IMR-90 (cell line): Measurements from ENCODE around the gene RPL37. TPM values are rescaled to one million over a fixed set of nuclear protein-coding genes. Genes with fewer than 3 reads are reported as not detected.

ENCODE experiments used
- ATAC-seq: fragments of 200-7000 bp; cut with Tn5 transposase; 2 replicates; pipeline ENCODE4 v1.9.1; 2020; ENCODE audit warnings: low read depth, mild to moderate bottlenecking, moderate library complexity
- BruUV-seq: library from RNA; stranded (reverse); fragments of 400-500 nt; replicated peaks from 2 replicates; lab custom pipeline; 2021; lab: Mats Ljungman, UMichigan
- CTCF ChIA-PET: fragments of 300-600 bp; formaldehyde crosslinking; extraction: SDS; loops from one replicate; lab custom pipeline; 2021; ENCODE audit warnings: antibody characterized with exemption; lab: Yijun Ruan, JAX
- POLR2A ChIA-PET: fragments of 300-600 bp; sonication (Branson Sonifier 250); formaldehyde crosslinking; loops from one replicate; lab custom pipeline; 2022; ENCODE audit warnings: antibody characterized with exemption; ENCODE audit not compliant: unreplicated experiment; lab: Charles Lee
- DNase-seq: peaks from one replicate; pipeline ENCODE4 v3.0.0; 2013
- H2AFZ ChIP-seq: replicated peaks from 2 replicates; pipeline ENCODE3; 2013; ENCODE audit warnings: low read length, mild to moderate bottlenecking; ENCODE audit not compliant: poor library complexity
- H2AK5ac ChIP-seq: 2 replicates; pipeline ENCODE4 v1.6.1; 2013; ENCODE audit warnings: low read depth, low read length, inconsistent platforms
- H2AK9ac ChIP-seq: replicated peaks from 2 replicates; pipeline ENCODE3; 2013; ENCODE audit warnings: mild to moderate bottlenecking, low read depth, low read length, moderate library complexity; ENCODE audit not compliant: poor library complexity
- H2BK120ac ChIP-seq: 2 replicates; pipeline ENCODE4 v1.6.1; 2013; ENCODE audit warnings: low read depth, low read length, inconsistent platforms
- H2BK15ac ChIP-seq: 3 replicates; pipeline ENCODE4 v1.6.1; 2013; ENCODE audit warnings: low read depth, low read length, inconsistent platforms
- H2BK20ac ChIP-seq: 2 replicates; pipeline ENCODE4 v1.6.1; 2013; ENCODE audit warnings: low read depth, mild to moderate bottlenecking, inconsistent platforms, low read length, moderate library complexity
- H2BK5ac ChIP-seq: 2 replicates; pipeline ENCODE4 v1.6.1; 2013; ENCODE audit warnings: mild to moderate bottlenecking, low read depth, low read length, inconsistent platforms; ENCODE audit not compliant: poor library complexity, severe bottlenecking
- H3K14ac ChIP-seq: replicated peaks from 2 replicates; pipeline ENCODE4 v1.6.1; 2013; ENCODE audit warnings: low read depth, low read length, inconsistent platforms
- H3K18ac ChIP-seq: 2 replicates; pipeline ENCODE4 v1.6.1; 2013; ENCODE audit warnings: low read depth, low read length, control low read depth
- H3K23ac ChIP-seq: 2 replicates; pipeline ENCODE4 v1.6.1; 2013; ENCODE audit warnings: low read depth, low read length, inconsistent platforms
- H3K27ac ChIP-seq: 2 replicates; pipeline ENCODE4 v1.5.1; 2013; ENCODE audit warnings: mild to moderate bottlenecking, control low read depth, low read length; ENCODE audit not compliant: insufficient read depth
- H3K27me3 ChIP-seq: 2 replicates; pipeline ENCODE4 v1.6.1; 2013; ENCODE audit warnings: low read length; ENCODE audit not compliant: control insufficient read depth, insufficient read depth
- H3K36me3 ChIP-seq: 2 replicates; pipeline ENCODE4 v1.6.1; 2013; ENCODE audit warnings: low read length, mixed read lengths; ENCODE audit not compliant: control insufficient read depth, insufficient read depth
- H3K4ac ChIP-seq: 2 replicates; pipeline ENCODE4 v1.6.1; 2013; ENCODE audit warnings: low read depth, low read length, inconsistent platforms
- H3K4me1 ChIP-seq: 2 replicates; pipeline ENCODE4 v1.6.1; 2013; ENCODE audit warnings: low read length, mixed read lengths; ENCODE audit not compliant: control insufficient read depth, insufficient read depth
- H3K4me2 ChIP-seq: 2 replicates; pipeline ENCODE4 v1.6.1; 2013; ENCODE audit warnings: low read depth, mild to moderate bottlenecking, control low read depth, low read length, moderate library complexity
- H3K4me3 ChIP-seq: 2 replicates; pipeline ENCODE4 v1.5.1; 2013; ENCODE audit warnings: low read depth, mild to moderate bottlenecking, control low read depth, low read length, moderate library complexity; ENCODE audit not compliant: insufficient read depth
- H3K56ac ChIP-seq: 2 replicates; pipeline ENCODE4 v1.6.1; 2013; ENCODE audit warnings: low read length, inconsistent platforms; ENCODE audit not compliant: insufficient read depth; ENCODE audit errors: extremely low read depth
- H3K79me1 ChIP-seq, 2 experiments: 2 replicates each; pipeline ENCODE4 v1.6.1; 2013; ENCODE audit warnings: low read length in 2 of 2, inconsistent platforms in 1 of 2, low read depth in 1 of 2
- H3K9ac ChIP-seq: 2 replicates; pipeline ENCODE4 v1.6.1; 2013; ENCODE audit warnings: low read depth, low read length, control low read depth
- H3K9me1 ChIP-seq: 2 replicates; pipeline ENCODE4 v1.6.1; 2013; ENCODE audit warnings: low read length, inconsistent platforms; ENCODE audit not compliant: insufficient read depth
- H3K9me3 ChIP-seq: 2 replicates; pipeline ENCODE4 v1.6.1; 2013; ENCODE audit warnings: low read length; ENCODE audit not compliant: control insufficient read depth, insufficient read depth
- H4K20me1 ChIP-seq: 2 replicates; pipeline ENCODE4 v1.6.1; 2013; ENCODE audit warnings: low read length, inconsistent platforms; ENCODE audit not compliant: insufficient read depth
- H4K5ac ChIP-seq: 2 replicates; pipeline ENCODE4 v1.6.1; 2013; ENCODE audit warnings: mild to moderate bottlenecking, low read depth, low read length, control low read depth
- H4K8ac ChIP-seq, 2 experiments: 2 replicates each; pipeline ENCODE4 v1.6.1; 2013; ENCODE audit warnings: low read depth in 2 of 2, low read length in 2 of 2, control low read depth in 1 of 2, inconsistent platforms in 1 of 2
- H4K91ac ChIP-seq: 2 replicates; pipeline ENCODE4 v1.6.1; 2013; ENCODE audit warnings: low read depth, low read length, inconsistent platforms; ENCODE audit not compliant: insufficient read depth
- BHLHE40 ChIP-seq: fragments of 150-350 bp; IDR thresholded peaks from 2 replicates; pipeline ENCODE4 v1.6.1; 2016; ENCODE audit warnings: mild to moderate bottlenecking, low read depth, low read length
- CEBPB ChIP-seq: IDR thresholded peaks from 2 replicates; pipeline ENCODE4 v1.6.1; 2012; ENCODE audit warnings: low read depth, low read length, improper control_type of control experiment
- CHD1 ChIP-seq: IDR thresholded peaks from 2 replicates; pipeline ENCODE4 v1.6.1; 2012; ENCODE audit warnings: low read depth, low read length, improper control_type of control experiment
- FOS ChIP-seq: fragments of 150-350 bp; IDR thresholded peaks from 2 replicates; pipeline ENCODE4 v1.6.1; 2016; ENCODE audit warnings: low read depth, low read length
- MAFK ChIP-seq: IDR thresholded peaks from 2 replicates; pipeline ENCODE4 v1.6.1; 2012; ENCODE audit warnings: low read depth, low read length, improper control_type of control experiment
- MAZ ChIP-seq: IDR thresholded peaks from 2 replicates; pipeline ENCODE4 v1.6.1; 2012; ENCODE audit warnings: low read depth, mild to moderate bottlenecking, low read length, improper control_type of control experiment, moderate library complexity, borderline replicate concordance
- MXI1 ChIP-seq: IDR thresholded peaks from 2 replicates; pipeline ENCODE4 v1.6.1; 2012; ENCODE audit warnings: low read depth, mild to moderate bottlenecking, low read length, moderate library complexity, borderline replicate concordance
- NFE2L2 ChIP-seq: fragments of 150-350 bp; IDR thresholded peaks from 2 replicates; pipeline ENCODE4 v1.6.1; 2016; ENCODE audit warnings: low read depth, mild to moderate bottlenecking, low read length
- POLR2A ChIP-seq: IDR thresholded peaks from 2 replicates; pipeline ENCODE4 v1.6.1; 2012; ENCODE audit warnings: mild to moderate bottlenecking, low read depth, low read length
- RAD21 ChIP-seq: IDR thresholded peaks from 2 replicates; pipeline ENCODE4 v1.6.1; 2012; ENCODE audit warnings: low read length, improper control_type of control experiment
- RCOR1 ChIP-seq: IDR thresholded peaks from 2 replicates; pipeline ENCODE4 v1.6.1; 2012; ENCODE audit warnings: mild to moderate bottlenecking, low read length, improper control_type of control experiment; ENCODE audit not compliant: insufficient replicate concordance
- RFX5 ChIP-seq: IDR thresholded peaks from 2 replicates; pipeline ENCODE4 v1.8.0; 2012; ENCODE audit warnings: low read depth, mild to moderate bottlenecking, low read length, moderate library complexity
- SMC3 ChIP-seq: fragments of 150-350 bp; IDR thresholded peaks from 2 replicates; pipeline ENCODE4 v1.6.1; 2016; ENCODE audit warnings: low read depth, mild to moderate bottlenecking, antibody characterized with exemption, low read length, moderate library complexity
- WGBS, 2 experiments: methylation state at CpG; one replicate each; pipeline versions ENCODE4 v1.1.5 to v1.1.7; 2013; ENCODE audit warnings: missing lambda C conversion rate in 2 of 2; ENCODE audit not compliant: insufficient read length in 1 of 2; ENCODE audit errors: extremely low coverage in 2 of 2; 5-methylcytosine and 5-hydroxymethylcytosine counted together
- dilution Hi-C: fragments of 300-500 bp; cut with HindIII; formaldehyde crosslinking; loops from one replicate; pipeline ENCODE4 v1.14.3; 2018; ENCODE audit warnings: low sequenced_read_pairs; ENCODE audit not compliant: unreplicated experiment
- in situ Hi-C: fragments of 300-500 bp; cut with MboI; formaldehyde crosslinking; loops from 3 replicates; pipeline ENCODE4 v1.14.3; 2019; ENCODE audit warnings: low sequenced_read_pairs, inconsistent platforms, mixed read lengths
- intact Hi-C: fragments of 100-400 bp; cut with micrococcal nuclease; formaldehyde crosslinking; loops from 2 replicates; pipeline ENCODE4 v1.10.0; 2022
- polyA plus RNA-seq, 3 experiments: library from polyadenylated mRNA; depleted of rRNA; stranded (reverse); fragments of >200 nt; gene quantifications; 2 replicates each; pipeline ENCODE4 v1.2.3, GENCODE V29; 2012; ENCODE audit warnings: low replicate concordance in 1 of 3
- total RNA-seq: library from RNA; depleted of rRNA; stranded (reverse); fragments of >200 nt; gene quantifications from 2 replicates; pipeline ENCODE4 v1.2.3, GENCODE V29; 2012
- TF ChIP-seq, protein P1 (sequence below): fragments of 150-350 bp; IDR thresholded peaks from 2 replicates; pipeline ENCODE4 v1.6.1; 2016; ENCODE audit warnings: low read depth, mild to moderate bottlenecking, low read length, moderate library complexity, borderline replicate concordance
- TF ChIP-seq, protein P2 (sequence below): fragments of 150-350 bp; IDR thresholded peaks from 2 replicates; pipeline ENCODE4 v1.6.1; 2017; ENCODE audit warnings: mild to moderate bottlenecking, antibody characterized with exemption, low read length, low read depth
- TF ChIP-seq, protein P3 (sequence below): conservative IDR thresholded peaks from 2 replicates; pipeline ENCODE4 v1.5.1; 2012; ENCODE audit warnings: mild to moderate bottlenecking, low read depth, low read length, improper control_type of control experiment

Gene RPL37
- total and polyA plus RNA-seq, 2 of the 4 experiments (the other 2 are of a cell fraction) = 35.3 to 294 TPM

- no peaks in the 10 kb centered on the region for H3K9me3 ChIP-seq
- no peak overlapping the region for H3K4me3 ChIP-seq
- H4K8ac ChIP-seq = no peak overlapping the region
- H3K14ac ChIP-seq = no peak overlapping the region
- H3K79me1 ChIP-seq = peaks cover 28 to 46% of the 10 kb centered on the region in 2 experiments
- ChIA-PET CTCF (no interaction called here), POLR2A (no interaction called here)
- no peaks in the 10 kb centered on the region; the same call in 1 of the 2 replicates for H3K9me1 ChIP-seq
- dilution Hi-C loops = no loop called here
- no peak overlapping the region for H2AFZ ChIP-seq
- TF ChIP-seq BHLHE40 (no peak), POLR2A (no peak), CEBPB (no peak), RFX5 (no peak), NFE2L2 (no peak), SMC3 (no peak), MAFK (no peak), MAZ (no peak), CHD1 (no peak), RCOR1 (no peak), FOS (no peak), RAD21 (no peak), MXI1 (no peak)
- TF ChIP-seq, protein P1, sequence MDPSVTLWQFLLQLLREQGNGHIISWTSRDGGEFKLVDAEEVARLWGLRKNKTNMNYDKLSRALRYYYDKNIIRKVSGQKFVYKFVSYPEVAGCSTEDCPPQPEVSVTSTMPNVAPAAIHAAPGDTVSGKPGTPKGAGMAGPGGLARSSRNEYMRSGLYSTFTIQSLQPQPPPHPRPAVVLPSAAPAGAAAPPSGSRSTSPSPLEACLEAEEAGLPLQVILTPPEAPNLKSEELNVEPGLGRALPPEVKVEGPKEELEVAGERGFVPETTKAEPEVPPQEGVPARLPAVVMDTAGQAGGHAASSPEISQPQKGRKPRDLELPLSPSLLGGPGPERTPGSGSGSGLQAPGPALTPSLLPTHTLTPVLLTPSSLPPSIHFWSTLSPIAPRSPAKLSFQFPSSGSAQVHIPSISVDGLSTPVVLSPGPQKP = no peak
- TF ChIP-seq, protein P2, sequence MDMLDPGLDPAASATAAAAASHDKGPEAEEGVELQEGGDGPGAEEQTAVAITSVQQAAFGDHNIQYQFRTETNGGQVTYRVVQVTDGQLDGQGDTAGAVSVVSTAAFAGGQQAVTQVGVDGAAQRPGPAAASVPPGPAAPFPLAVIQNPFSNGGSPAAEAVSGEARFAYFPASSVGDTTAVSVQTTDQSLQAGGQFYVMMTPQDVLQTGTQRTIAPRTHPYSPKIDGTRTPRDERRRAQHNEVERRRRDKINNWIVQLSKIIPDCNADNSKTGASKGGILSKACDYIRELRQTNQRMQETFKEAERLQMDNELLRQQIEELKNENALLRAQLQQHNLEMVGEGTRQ = no peak
- TF ChIP-seq, protein P3, sequence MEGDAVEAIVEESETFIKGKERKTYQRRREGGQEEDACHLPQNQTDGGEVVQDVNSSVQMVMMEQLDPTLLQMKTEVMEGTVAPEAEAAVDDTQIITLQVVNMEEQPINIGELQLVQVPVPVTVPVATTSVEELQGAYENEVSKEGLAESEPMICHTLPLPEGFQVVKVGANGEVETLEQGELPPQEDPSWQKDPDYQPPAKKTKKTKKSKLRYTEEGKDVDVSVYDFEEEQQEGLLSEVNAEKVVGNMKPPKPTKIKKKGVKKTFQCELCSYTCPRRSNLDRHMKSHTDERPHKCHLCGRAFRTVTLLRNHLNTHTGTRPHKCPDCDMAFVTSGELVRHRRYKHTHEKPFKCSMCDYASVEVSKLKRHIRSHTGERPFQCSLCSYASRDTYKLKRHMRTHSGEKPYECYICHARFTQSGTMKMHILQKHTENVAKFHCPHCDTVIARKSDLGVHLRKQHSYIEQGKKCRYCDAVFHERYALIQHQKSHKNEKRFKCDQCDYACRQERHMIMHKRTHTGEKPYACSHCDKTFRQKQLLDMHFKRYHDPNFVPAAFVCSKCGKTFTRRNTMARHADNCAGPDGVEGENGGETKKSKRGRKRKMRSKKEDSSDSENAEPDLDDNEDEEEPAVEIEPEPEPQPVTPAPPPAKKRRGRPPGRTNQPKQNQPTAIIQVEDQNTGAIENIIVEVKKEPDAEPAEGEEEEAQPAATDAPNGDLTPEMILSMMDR = no peak
- H2BK5ac ChIP-seq = no peak overlapping the region
- BruUV-seq = no TSS peak
- H3K56ac ChIP-seq = no peak overlapping the region
- H3K4me2 ChIP-seq = no peak overlapping the region
- no peak overlapping the region for H3K18ac ChIP-seq
- no peak overlapping the region for H4K91ac ChIP-seq
- no peak for DNase-seq
- no peaks in the 10 kb centered on the region for H3K27me3 ChIP-seq
- H3K4me1 ChIP-seq = peaks cover 7% of the 10 kb centered on the region
- H2AK9ac ChIP-seq = no peak overlapping the region
- no peak overlapping the region for H2BK15ac ChIP-seq
- in situ Hi-C loops = no loop called here
- WGBS, 2 experiments = no CpG with 5 or more reads among the region's 1 CpG
- intact Hi-C loops = no loop called here
- H3K23ac ChIP-seq = no peak overlapping the region
- H3K27ac ChIP-seq = no peak overlapping the region
- H4K20me1 ChIP-seq = peaks cover 57% of the 10 kb centered on the region
- H3K36me3 ChIP-seq = peaks cover 17% of the 10 kb centered on the region
- no peak overlapping the region for H2AK5ac ChIP-seq
- no peak overlapping the region for H2BK20ac ChIP-seq
- H3K9ac ChIP-seq = no peak overlapping the region
- H2BK120ac ChIP-seq = no peak overlapping the region
- no peak overlapping the region for H4K5ac ChIP-seq
- no peak for ATAC-seq
- H3K4ac ChIP-seq = no peak overlapping the region
Measured at GRCh38 chr5:40778133-40778532, 56.9 kb downstream of the RPL37 start.
